Stimulated activated CD4-positive, alpha-beta T cell treated with anti-CD3 and anti-CD28 coated beads, TNF-alpha, amount 100 ng/mL, for 24 hours (primary cell): Measurements from ENCODE around the gene JAK2.

Experiments used
- DNase-seq, 3 experiments: peaks; one replicate each; pipeline ENCODE4 v3.0.0-alpha.2; 2020; ENCODE audit warnings: low read depth in 3 of 3

JAK2 gene

GRCh38 chr9:5140151-5140550 is 155.1 kb downstream of the JAK2 start:
- DNase-seq = no peak

DNA sequence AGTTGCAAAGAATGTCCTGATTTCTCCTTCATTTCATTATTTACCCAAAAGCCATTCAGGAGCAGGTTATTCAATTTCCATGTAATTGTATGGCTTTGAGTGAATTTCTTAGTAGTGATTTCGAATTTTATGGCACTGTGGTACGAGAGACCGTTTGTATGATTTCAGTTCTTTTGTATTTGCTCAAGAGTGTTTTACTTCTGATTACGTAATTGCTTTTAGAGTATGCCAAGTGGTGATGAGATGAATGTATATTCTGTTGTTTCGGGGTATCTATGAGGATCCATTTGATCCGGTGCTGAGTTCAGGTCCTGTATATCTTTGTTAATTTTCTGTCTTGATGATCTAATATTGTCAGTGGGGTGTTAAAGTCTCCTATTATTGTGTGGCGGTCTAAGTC is 159.1 kb downstream of the JAK2 start:
- DNase-seq = no peak

DNA sequence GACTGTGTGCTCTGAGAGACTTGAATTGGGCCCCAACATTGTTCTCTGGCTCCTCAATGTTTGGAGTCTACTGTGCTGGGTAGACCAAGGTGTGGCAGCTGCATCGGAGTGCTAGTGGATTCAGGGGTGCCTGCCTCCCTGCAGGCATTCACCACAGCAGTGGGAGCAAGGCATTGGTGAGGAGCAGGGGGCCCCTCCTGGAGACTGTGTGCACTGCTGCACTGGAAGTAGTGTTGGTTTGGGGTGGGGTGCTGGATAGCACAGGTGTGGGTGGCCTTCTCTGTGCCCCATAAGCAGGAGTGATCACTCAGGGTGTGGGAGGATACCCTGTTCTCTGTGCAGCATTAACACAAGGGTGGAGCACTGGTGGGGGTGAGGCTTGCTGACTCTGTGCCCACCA is 161.2 kb downstream of the JAK2 start:
- DNase-seq = no peak
